GM18511 (cell line): Measurements from ENCODE around the gene IMP4.

Source experiments
- ATAC-seq: cut with Tn5 transposase; IDR thresholded peaks from one replicate; pipeline ENCODE4 v1.9.1; 2021; ENCODE audit warnings: mild to moderate bottlenecking, moderate library complexity; ENCODE audit not compliant: unreplicated experiment

Gene IMP4

DNA sequence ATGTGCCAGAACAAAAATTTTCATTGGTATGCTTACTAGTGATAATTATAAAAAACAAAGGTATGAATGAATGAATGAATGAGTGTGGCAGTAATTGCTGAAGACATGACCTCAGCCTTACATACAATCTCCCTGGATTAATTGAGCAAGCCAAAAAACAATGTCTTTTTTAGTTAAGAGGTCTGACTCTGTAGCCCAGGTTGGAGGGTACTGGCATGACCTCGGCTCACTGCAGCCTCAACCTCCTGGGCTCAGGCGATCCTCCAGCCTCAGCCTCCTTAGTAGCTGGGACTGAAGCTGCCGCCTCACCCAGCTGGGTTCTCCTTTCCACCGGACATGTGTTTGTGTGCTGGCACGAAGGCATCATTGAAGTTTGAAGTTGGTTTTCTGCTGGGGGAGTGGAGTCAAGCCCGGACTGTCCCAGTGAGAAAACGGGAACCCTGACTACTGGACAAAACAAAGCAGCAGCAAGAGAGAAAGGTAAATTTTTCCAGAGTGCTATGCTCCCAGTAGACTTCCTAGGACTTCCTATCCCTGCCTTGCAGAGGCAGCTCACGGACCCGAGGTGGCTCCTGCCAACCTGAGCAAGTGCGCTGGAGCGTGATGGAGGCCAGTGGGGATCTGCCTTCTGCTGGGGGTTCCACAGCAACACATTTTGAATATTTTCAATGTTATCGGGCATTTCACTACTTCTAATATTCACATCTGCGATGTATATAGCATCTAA is 6.4 kb upstream of the IMP4 start:
- no peak for ATAC-seq

DNA sequence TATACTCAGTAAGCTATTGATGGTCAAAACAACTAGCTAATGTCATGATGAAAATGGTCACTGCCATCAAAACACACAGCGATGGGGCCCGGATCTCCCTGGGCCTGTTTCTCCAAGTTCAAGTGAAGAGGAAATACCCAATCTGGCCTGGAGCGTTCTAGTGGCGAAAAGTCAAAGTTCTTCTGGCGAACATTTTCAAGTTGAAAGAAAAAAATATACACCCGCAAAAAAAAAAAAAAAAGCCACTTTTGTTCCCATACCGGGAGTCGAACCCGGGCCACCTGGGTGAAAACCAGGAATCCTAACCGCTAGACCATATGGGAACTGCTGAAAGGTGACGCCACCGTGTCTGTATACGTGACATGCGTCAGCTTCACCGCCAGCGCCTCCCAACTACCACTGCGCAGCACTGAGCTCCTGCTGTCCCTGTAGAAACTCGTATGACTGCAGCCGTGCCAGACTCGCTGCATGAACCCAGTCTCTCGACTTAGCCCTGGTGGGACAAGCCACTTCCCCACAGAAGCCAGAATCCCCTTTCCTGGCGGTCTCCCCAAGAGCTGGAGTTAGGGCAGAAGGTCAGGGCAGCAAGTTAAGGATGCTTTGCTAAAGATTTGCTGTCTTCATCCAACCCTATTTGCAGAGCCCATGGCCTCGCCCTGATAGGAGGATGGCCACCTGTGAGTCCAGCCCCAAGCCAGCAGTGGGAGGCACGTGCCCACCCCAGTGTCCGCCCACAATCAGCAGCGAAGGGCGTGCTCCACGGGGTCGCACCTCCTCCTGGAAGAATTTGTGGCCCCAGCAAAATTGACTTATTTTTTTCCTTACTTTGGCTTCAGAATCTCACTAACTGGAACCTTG is 5.6 kb upstream of the IMP4 start:
- no peak for ATAC-seq

GRCh38 chr2:130337735-130338325 is 4.9 kb upstream of the IMP4 start:
- ATAC-seq = no peak

GRCh38 chr2:130338793-130339345 is 3.8 kb upstream of the IMP4 start:
- ATAC-seq = no peak

DNA sequence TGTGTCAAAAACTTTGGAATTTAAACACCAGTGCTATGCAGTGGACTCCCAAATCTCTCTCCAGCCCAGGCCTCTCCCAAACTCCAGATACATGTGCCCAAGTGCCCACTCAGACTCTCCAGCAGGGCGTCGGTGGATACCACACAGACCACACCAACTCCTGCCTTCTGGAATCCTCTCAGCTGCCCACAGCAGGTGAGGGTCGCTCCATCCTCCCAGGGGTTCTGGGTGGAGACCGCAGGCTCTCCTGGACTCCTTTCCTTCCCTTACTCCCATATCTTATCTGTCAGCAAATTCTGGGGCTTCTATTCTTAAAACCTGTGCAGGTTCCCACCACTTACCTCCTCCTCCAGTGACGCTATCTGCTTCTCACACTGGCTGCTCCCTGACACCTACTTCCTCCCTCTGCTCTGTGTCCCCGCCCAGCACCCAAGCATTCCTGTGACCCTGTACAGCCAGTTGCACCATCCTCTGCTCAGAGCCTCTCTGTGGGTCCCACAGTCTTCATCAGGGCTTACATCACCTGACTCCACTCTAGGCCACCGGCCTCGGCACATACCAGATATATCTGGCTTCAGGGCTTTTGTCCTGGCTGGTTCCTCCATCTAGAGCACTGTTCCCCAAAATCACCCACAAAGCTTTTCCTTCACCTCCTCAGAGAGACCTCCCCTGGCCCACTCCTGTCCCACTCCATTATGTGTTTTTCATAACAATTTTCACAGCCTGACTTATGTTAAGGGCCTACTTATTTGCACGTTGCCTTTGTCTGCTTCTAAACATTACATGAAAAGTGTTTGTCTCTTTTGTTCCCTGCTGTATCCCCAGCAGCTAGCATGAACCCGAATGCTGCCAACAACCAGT is 2.6 kb upstream of the IMP4 start:
- ATAC-seq = no peak

GRCh38 chr2:130341562-130342019 is 1.1 kb upstream of the IMP4 start:
- ATAC-seq = peak; percentile 1

GRCh38 chr2:130342020-130342532 is 621 bp upstream of the IMP4 start:
- peak; percentile 84 for ATAC-seq

GRCh38 chr2:130344578-130344977 is 1.9 kb downstream of the IMP4 start:
- no peak for ATAC-seq

- no peak for ATAC-seq
These were observed 2.4 kb downstream of the IMP4 start for GRCh38 chr2:130345091-130345490.

GRCh38 chr2:130345611-130346010 is 2.9 kb downstream of the IMP4 start:
- no peak for ATAC-seq

DNA sequence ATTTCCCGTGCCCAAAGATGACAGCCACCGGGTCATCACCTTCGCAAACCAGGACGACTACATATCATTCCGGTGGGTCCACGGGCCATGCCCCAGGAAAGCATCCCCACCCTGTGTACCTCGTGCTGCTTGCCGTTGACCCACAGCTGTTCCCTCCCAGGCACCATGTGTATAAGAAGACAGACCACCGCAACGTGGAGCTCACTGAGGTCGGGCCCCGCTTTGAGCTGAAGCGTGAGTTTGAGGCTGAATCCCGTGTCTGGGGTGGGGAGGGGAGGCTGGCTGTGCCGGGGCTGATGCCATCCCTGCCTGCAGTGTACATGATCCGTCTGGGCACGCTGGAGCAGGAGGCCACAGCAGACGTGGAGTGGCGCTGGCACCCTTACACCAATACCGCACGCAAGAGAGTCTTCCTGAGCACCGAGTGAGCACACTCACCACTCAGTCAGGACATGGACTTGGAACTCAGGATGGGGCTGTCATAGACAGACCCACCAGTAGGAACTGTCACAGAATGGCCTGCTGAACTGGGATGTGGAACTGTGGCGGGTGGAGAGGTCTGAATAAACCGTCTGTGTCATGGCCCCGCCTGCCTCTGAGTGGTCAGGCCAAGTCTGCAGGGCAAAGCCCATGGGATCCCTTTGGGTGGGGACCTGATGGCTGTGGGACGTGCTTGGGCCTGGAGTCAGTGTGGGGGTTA is 3.5 kb downstream of the IMP4 start:
- no peak for ATAC-seq

DNA sequence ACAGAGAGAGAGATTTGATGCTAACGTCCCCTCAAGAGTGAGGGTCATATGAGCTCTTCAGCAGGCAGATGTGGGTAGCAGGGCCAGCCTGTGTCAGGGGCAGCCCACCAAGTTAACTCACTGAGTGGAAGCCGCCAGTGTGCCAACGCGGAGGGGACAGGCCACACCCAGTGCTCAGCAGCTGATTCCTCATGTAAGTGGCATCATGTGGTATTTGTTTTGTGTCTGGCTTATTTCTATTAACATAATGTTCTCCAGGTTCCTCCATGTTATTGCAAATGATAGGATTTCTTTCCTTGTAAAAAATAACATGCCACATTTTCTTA is 4.0 kb downstream of the IMP4 start:
- no peak for ATAC-seq

- ATAC-seq = no peak
These were observed 4.7 kb downstream of the IMP4 start for GRCh38 chr2:130347220-130347925.

GRCh38 chr2:130349174-130349573 is 6.5 kb downstream of the IMP4 start:
- no peak for ATAC-seq

DNA sequence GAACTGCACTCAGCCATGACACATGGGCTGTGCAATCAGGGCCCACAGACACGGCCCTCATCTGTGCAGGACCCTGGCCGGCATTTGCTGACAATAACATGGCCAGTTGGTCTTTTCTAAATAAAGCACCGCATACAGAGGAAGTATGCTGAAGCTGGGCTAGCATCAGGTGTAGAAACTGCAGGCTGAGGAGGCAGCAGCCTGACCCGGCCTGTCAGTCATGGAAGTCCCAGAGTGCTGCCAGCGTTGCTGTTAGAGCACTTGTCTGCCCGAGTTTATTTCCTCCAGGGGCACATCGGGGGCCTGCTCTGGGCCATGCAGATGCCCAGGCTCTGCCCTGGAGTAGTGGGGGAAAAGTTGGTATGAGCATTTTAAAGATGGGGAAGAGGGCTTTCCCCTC is 9.0 kb downstream of the IMP4 start:
- ATAC-seq = no peak

- ATAC-seq = no peak
These were observed 9.5 kb downstream of the IMP4 start for GRCh38 chr2:130352237-130352636.

DNA sequence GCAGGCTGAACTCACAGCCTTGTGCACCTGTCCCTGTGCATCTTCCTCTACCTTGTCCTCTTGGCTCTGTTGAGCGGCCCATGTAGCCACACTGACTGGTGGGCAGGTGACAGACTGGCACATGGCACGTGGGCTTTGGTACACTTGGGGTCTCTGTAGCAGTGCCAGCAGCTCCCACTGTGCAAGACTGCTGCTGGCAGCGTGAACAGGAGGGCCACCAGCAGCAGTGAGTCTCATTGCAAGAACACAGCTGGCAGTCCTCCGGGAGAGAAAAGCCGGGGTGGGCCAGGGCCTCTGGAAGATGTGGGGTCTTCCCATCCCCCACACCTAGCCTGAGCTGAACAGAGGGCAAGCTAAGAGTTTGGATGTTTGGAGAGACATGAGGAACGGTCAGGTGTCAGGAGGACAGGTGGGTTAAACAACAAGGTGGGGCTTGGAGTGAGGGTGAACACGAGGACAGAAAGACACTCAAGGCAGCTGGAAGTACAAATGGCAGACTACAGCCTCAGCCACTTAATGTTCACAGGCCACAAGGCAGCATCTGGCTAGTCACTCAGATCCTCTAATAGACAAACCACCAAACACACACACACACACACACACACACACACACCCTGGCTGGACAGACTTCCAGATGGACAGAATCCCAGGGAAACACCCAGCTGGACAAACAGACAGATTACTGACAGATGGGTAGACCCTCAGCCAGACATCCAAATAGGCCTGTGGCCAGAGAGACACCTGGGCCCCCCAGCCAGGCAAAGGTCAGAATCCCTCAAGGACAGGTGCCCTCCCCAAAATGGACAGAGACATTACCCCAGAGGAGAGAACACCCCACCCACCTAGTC is 10.8 kb downstream of the IMP4 start:
- no peak for ATAC-seq

DNA sequence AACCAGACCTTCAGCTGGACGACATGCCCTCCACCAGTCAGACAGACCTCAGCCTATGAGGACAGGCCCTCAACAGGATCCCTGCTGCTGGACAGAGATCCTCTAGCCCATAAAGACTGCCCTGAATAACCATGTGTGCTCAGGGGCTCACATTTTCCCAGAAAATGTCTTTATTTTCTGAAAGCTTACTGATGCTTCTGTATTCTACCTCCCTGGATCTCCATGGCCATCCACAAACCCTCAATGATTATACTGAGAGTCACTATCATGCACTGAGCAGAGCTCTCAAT is 11.4 kb downstream of the IMP4 start:
- ATAC-seq = no peak

- no peak for ATAC-seq
These were observed 12.5 kb downstream of the IMP4 start for GRCh38 chr2:130355172-130355577.
